Dermis microvascular lymphatic vessel endothelial cell (primary cell): Measurements from ENCODE around the gene UBE2Z. TPM values are rescaled to one million over a fixed set of nuclear protein-coding genes. Genes with fewer than 3 reads are reported as not detected.
"Not testable (repeated sequence)": the region's sequence is repeated elsewhere in the genome, so short reads cannot be mapped to it uniquely, and the experiment has no call there.

Source experiments
- DNase-seq, 2 donors: peaks; one replicate each; pipeline versions ENCODE4 v3.0.0 to v3.0.0-alpha.2; 2010; ENCODE audit warnings: low read depth in 2 of 2
- total RNA-seq: library from RNA; depleted of rRNA; stranded (reverse); fragments of >200 nt; gene quantifications from 2 replicates; pipeline ENCODE4 v1.2.1, GENCODE V29; 2014

The UBE2Z gene
- total RNA-seq, 1 donor from 2014 or later, result 50.8 TPM

GRCh38 chr17:48903401-48903800 lies 4.8 kb upstream of the UBE2Z start:
- no peak for DNase-seq

- DNase-seq, result no peak
Measured at GRCh38 chr17:48904428-48904827, 3.8 kb upstream of the UBE2Z start.

GRCh38 chr17:48905987-48906515 lies 2.2 kb upstream of the UBE2Z start:
- no peak for DNase-seq

GRCh38 chr17:48907713-48908046 lies 527 bp upstream of the UBE2Z start:
- DNase-seq, result peak; percentile 64 to 73

GRCh38 chr17:48908853-48909394 lies 717 bp downstream of the UBE2Z start:
- peak; percentile 76 to 93 for DNase-seq

GRCh38 chr17:48909783-48910182 lies 1.6 kb downstream of the UBE2Z start:
- DNase-seq, result peak; percentile 5 to 44

GRCh38 chr17:48910370-48910769 lies 2.2 kb downstream of the UBE2Z start:
- DNase-seq, result peak in 1 of 2 donors; percentile 14

- no peak for DNase-seq
Measured at GRCh38 chr17:48912476-48912875, 4.3 kb downstream of the UBE2Z start.

- DNase-seq, result peak; percentile 30 to 71
Measured at GRCh38 chr17:48915459-48916282, 7.5 kb downstream of the UBE2Z start.

- no peak for DNase-seq
Measured at GRCh38 chr17:48925251-48925990, 17.2 kb downstream of the UBE2Z start.

- DNase-seq, result no peak
Measured at GRCh38 chr17:48925991-48926342, 17.8 kb downstream of the UBE2Z start.

- no peak for DNase-seq
Measured at GRCh38 chr17:48927978-48928745, 20.0 kb downstream of the UBE2Z start.

- no peak for DNase-seq
Measured at GRCh38 chr17:48928876-48929811, 20.9 kb downstream of the UBE2Z start.

- DNase-seq, result peak in 1 of 2 donors; percentile 35
Measured at GRCh38 chr17:48929812-48930165, 21.6 kb downstream of the UBE2Z start.

GRCh38 chr17:48930435-48930873 lies 22.2 kb downstream of the UBE2Z start:
- no peak for DNase-seq

GRCh38 chr17:48933035-48933434 lies 24.8 kb downstream of the UBE2Z start:
- no peak for DNase-seq

- peak; percentile 72 to 90 for DNase-seq
Measured at GRCh38 chr17:48944515-48945260, 36.5 kb downstream of the UBE2Z start, which contains the start of gene SNF8. TSS of gene SNF8 (minus strand) at chr17:48944842. CDS start at chr17:48944734, 108 bp downstream.

GRCh38 chr17:48945261-48945651 lies 37.0 kb downstream of the UBE2Z start:
- not testable (repeated sequence) for DNase-seq

- DNase-seq, result no peak
Measured at GRCh38 chr17:48951572-48951971, 43.4 kb downstream of the UBE2Z start.

GRCh38 chr17:48952904-48953303 lies 44.7 kb downstream of the UBE2Z start:
- peak in 1 of 2 donors; percentile 39 for DNase-seq
